IPS-18c (cell line): ENCODE measurements around the gene ARHGEF17.

Experiments used
- H3K4me3 ChIP-seq: 2 replicates; pipeline ENCODE4 v1.7.0; 2013; ENCODE audit warnings: low read depth, mild to moderate bottlenecking, low read length, moderate library complexity; ENCODE audit not compliant: insufficient read depth
- H3K9me3 ChIP-seq: one replicate; pipeline ENCODE4 v1.6.1; 2013; ENCODE audit warnings: mild to moderate bottlenecking, low read length, moderate library complexity; ENCODE audit not compliant: control insufficient read depth, insufficient read depth

ARHGEF17 gene

DNA sequence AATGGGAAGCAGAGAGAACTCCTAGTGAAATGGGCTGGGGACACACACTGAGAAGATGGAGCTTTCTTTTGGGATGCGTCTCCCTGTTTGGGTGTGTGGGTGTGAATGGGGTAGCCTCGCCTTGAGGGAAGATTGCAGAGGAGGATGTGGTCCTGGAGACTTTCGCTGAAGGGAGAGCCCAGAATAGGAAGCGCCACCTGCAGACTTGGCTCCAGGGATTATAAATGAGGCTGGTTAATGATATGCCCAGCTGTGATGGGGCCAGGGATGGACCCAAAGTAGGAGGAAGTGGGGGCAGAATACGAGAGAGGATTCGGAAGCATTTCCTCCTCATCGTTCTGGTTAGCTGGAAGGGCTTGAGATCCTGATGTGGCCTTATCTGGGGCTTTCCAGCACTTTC is 81.8 kb downstream of the ARHGEF17 start:
- no peak overlapping the region for H3K4me3 ChIP-seq

DNA sequence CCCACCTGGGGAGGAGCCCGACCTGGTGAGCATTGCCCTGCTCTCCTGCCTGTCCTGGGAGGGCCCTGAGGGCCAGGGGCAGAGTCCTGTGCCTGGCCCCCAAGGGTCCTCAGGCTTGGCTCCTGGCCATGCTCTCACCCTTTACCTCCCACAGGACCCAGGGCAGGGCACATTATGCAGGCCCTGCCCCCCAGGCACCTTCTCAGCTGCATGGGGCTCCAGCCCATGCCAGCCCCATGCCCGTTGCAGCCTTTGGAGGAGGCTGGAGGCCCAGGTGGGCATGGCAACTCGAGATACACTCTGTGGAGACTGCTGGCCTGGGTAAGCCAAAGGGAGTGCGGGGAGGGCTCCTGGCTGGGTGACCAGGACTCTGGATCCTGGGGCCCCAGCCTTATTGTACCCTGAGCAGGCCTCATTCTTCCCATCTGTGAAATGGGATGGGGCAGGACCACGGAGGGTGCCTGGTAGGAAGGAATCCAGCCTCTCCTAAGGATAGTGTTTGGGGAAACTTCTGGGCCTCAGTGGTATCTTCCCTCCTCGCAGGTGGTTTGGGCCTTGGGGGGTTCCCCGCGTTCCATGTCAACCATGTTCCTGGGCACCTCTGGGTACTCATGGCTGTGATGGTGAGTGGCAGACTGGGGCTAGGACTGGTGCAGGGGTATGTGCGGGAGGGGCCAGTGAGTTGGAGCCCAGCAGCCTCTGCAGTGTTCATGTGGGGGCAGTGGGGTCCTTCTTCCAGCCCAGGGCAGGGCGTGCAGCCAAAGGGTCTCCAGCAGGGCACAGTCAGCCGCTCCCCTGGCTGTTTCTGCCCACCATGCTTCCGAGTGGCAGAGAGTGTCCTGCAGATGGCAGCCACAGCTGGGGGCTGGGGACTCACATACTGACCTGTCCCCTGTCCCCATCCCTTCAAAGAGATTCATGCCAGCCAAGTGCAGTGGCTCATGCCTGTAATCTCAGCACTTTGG is 82.8 kb downstream of the ARHGEF17 start:
- no peak overlapping the region for H3K4me3 ChIP-seq
- H3K9me3 ChIP-seq: no peaks in the 10 kb centered on the region

More for the DNA sequence above, 81.8 kb downstream of the ARHGEF17 start:
- no peaks in the 10 kb centered on the region for H3K9me3 ChIP-seq

DNA sequence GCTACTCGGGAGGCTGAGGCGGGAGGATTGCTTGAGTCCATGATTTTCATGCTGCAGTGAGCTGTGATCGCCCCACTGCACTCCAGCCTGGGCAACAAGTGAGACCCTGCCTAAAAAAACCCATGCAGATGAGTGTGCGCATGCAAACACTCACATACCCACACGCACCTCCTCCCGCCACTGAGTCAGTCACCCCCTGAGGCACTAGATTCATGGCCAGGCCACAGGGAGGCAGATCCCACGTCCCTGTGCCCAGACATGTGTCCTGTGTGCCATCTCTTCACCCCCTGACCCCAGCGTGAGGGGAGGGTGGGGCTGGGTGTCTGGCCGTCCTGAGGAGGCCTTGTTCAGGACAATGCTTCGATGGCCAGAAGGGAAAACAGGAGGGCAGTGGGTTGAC is 83.6 kb downstream of the ARHGEF17 start:
- Histone ChIP-seq H3K9me3 (no peaks in the 10 kb centered on the region), H3K4me3 (no peak overlapping the region)

DNA sequence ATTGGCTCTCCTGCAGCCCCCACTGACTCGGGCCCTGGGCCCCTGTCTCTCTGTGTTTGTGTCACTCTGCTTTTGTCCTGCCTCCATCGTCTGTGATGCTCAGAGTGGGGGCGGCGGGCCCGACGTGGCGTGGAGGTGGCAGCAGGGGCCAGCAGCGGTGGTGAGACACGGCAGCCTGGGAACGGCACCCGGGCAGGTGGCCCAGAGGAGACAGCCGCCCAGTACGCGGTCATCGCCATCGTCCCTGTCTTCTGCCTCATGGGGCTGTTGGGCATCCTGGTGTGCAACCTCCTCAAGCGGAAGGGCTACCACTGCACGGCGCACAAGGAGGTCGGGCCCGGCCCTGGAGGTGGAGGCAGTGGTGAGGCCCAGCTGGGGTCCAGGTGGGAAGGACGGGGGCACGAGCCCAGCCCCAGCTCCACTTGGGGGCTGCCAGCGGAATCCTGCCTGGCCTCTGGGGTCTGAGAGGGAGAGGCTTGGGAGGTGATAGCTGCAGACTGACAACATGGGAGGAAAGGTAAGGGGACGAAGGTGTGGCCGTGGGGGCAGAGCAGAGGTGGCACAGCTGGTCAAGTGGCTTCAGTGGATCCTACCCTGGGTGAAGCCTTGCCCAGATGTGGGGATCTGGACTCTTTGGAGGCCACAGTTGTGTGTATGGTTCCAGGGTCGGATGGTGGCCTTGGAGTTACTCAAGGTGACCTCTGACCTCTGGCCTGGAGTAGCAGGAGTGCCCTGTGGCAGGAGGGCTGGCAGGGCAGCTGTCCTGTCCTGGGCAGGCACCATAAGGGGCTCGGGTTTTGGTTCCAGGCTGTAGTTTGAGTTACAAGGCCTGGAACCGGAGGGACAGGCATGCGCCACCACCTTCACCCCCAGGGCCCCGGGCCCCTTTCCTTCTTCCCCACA is 84.3 kb downstream of the ARHGEF17 start:
- H3K9me3 ChIP-seq: no peaks in the 10 kb centered on the region
- H3K4me3 ChIP-seq: no peak overlapping the region

DNA sequence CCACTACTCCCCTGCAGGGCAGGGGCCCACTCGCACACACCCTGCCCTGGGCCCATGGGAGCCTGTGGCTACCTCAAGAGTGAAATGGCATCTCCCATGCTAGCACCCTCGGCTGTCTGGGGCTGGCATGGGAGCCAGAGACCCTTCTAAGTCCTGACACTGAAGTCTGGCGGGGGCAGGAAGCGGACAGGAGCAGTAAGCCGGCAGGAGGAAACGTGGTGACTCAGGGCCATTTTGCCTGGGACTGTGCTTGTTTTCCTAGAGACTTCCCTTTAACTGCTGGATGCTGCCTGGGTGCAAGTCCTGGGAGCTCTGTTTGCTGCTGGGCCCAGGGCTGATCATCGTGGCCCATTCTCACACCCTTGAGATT is 84.9 kb downstream of the ARHGEF17 start:
- H3K9me3 ChIP-seq: no peaks in the 10 kb centered on the region
- H3K4me3 ChIP-seq: no peak overlapping the region; the same call in 1 of the 2 replicates

DNA sequence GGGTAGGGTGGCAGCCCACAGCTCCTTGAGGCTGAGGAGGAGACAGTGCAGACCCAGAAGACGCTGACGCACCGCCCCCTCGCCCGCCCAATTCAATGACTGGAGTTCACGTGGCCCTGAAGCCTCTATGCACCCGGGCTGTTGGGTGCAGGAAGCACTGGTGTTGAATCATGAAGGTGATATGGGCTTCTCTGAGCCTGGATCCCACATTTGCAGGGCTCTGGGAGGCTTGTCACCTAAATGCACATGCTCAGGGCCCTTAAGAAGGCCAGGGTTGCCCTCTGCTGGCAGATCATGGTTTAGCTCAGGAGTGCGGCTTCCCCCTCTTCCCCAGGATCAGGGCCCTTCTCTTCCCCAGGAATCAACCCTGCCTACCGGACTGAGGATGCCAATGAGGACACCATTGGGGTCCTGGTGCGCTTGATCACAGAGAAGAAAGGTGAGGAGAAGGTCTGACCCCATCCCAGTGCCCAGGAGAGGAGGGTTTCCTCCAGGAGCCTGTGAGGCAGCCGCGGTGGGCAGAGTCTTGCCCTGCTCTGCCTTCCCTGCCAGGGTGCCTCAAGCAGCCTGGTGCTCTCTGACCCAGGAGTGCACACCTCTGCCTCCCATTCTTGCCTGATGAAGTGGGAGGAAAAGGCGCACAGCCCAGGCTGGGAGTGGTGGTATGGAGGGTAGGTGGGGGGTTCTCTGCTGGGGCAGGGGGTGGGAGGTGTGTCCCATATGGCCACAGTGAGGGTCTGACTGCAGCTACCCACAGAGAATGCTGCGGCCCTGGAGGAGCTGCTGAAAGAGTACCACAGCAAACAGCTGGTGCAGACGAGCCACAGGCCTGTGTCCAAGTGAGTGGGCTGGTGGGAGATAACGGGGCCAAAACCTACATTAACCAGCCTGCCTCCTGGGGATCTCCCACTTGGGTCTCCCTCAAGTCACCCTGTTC is 85.7 kb downstream of the ARHGEF17 start:
- Histone ChIP-seq H3K4me3 (no peak overlapping the region; the same call in 1 of the 2 replicates), H3K9me3 (no peaks in the 10 kb centered on the region)

DNA sequence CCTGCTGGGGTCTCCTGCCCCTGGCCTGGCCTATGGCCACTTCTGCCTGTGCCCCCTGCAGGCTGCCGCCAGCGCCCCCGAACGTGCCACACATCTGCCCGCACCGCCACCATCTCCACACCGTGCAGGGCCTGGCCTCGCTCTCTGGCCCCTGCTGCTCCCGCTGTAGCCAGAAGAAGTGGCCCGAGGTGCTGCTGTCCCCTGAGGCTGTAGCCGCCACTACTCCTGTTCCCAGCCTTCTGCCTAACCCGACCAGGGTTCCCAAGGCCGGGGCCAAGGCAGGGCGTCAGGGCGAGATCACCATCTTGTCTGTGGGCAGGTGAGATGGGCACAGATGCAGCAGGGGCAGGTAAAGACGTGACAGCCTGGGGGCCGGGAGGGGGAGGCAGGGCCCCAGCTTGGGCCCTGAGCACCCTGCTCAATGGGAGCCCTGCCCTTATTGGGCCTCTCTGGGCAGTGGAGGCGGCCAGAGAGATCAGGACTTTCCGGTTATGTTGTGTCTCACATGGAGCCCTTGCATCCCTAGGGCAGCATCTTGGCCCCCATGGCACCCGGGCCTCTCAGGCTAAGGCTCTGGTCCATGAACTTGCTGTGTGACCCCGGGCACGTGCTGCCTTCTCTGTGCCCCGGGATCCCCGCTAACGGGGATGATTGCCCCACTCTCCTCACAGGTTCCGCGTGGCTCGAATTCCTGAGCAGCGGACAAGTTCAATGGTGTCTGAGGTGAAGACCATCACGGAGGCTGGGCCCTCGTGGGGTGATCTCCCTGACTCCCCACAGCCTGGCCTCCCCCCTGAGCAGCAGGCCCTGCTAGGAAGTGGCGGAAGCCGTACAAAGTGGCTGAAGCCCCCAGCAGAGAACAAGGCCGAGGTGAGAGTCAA is 86.6 kb downstream of the ARHGEF17 start:
- Histone ChIP-seq H3K4me3 (no peak overlapping the region), H3K9me3 (no peaks in the 10 kb centered on the region)

DNA sequence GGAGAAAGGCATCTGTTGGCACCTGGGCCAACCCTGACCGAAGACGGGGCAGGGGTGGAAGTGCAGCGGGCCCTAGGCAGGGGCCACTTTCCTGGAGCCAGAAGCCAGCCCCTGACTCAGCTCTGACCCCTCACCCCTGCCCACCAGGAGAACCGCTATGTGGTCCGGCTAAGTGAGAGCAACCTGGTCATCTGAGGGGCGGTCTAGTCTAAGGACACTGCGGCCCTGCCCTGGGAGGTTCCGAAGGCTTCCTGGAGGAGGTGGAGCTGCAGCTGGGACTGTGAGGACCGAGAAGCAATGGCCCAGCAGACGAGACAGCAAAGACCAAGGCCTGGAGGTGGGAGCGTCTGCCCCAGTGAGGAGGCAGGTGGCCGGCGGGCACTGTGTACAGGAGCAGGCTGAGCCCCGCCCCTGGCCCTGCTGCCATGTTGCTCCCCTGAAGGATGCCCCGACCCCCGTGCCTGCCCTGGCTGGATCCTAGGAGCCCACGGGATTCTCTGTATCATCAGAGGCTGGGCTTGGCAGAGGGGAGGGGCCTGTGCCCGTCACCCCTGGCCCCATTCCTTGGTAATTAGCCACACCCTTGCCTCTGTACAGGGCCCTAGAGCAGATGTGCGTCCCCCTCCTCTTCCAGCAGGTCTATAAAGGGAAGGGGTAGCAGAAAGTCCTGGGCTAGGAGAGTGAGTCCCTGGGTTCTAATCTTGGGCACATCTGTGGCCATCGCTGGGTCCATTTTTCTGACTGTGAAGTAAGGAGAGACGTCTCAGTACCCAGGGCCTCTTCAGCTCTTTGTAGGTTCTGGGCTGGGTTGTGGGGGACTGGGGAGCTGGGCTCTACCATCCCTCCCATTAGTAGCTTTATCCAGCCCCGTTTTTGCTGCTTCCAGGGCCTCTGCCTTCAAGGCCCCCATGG is 87.5 kb downstream of the ARHGEF17 start:
- no peak overlapping the region for H3K4me3 ChIP-seq

DNA sequence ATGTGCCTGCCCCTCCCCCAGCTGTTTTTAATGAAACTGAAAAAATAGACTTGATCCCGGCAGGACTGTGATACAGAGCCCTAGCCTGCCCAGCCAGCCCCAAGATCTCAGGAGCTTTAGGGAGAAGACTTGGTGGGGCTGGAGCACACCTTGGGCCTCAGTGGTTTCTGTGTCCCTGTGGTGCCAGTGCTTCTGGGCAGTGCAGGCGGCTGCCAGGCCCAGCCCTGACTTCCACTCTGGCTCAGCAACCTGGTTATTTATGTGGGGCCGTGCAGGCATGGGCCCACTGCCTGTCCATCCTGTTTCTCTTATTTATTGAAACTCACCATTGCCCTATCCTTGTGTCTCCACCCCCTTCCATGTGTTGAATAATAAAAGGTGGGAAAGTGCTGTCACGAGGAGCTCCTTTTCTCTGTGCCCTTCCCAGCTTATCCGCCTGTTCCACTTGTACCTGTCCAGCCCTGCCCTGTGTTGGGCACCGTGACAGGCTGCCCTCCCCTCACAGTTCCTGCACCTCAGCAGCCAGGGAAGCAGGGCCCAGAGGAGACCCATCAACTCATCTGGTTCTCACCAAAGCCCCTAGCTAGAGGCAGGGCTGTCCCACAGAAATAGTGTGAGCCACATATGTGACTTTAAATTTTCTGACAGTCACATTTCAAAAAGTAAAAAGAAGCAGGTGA is 88.3 kb downstream of the ARHGEF17 start:
- H3K4me3 ChIP-seq: no peak overlapping the region
- no peaks in the 10 kb centered on the region for H3K9me3 ChIP-seq

More for the DNA sequence above, 87.5 kb downstream of the ARHGEF17 start:
- no peaks in the 10 kb centered on the region for H3K9me3 ChIP-seq

DNA sequence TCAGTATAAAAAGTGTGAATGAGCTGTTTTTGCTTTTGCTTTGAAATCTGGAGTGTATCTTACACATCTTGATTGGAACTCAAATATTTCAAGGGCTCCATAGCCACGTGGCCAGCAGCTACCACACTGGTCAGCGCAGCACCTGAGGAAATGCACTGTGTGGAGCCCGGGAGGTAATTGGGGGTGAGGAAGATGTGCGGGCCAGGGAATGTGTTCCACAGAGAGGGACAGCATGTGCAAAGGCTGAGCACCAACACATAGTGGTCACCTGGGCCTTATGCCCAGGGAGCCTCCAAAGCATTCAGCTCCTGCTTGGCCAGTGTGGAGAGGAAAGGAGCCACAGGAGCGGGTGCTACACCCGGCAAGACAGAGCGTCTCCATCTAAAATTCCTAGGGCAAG is 88.9 kb downstream of the ARHGEF17 start:
- Histone ChIP-seq H3K4me3 (no peak overlapping the region), H3K9me3 (no peaks in the 10 kb centered on the region)

DNA sequence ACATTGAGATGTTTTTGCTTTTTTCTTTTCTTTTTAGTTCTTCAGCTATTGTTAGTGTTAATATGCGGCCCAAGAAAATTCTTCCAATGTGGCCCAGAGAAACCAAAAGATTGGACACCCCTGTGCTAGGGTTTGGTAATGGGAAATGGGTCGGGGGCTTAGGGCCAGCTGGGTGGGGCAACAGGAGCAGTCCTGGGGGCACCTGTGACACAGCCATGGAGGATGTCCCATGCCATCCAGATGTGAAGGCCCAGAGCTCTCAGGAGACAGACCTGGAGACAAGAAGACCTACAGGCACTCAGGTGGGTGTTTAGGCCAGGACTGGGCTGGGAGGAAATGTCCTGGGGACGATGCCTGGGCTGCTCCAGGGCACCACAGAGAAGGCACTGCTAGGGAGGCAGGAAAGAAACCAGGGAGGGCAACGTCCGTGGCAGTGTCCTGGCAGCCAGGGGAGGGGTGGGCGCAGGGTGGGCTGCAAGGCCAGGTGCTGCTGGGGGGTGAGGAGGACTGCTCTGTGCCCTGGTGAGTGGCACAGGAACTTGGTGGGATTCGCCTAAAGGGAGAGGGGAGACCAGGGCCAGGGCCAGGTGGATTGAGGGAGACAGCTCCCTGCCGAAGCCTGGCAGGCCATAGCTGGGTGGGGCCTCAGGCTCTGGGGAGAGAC is 89.5 kb downstream of the ARHGEF17 start:
- H3K9me3 ChIP-seq: no peaks in the 10 kb centered on the region
- H3K4me3 ChIP-seq: no peak overlapping the region

DNA sequence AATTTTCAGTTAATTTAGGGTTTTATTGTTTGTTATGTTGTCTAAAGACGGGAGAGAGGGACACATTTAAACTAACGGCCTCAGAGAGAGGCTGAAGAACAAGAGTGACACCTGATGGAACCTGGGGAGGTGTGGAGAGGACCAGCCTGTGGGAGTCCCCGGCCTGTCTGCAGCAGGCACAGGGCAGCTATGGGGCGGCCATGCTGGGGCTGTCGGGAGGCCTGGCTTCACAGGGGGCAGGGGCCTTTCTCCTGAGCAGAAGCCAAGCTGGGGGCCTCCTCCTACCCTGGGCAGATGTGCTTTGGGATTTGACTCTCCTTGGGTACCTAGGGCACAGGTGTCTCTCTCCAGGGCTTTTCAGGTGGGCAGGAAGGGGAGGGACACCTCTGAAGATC is 90.1 kb downstream of the ARHGEF17 start:
- no peaks in the 10 kb centered on the region for H3K9me3 ChIP-seq
- H3K4me3 ChIP-seq: no peak overlapping the region

DNA sequence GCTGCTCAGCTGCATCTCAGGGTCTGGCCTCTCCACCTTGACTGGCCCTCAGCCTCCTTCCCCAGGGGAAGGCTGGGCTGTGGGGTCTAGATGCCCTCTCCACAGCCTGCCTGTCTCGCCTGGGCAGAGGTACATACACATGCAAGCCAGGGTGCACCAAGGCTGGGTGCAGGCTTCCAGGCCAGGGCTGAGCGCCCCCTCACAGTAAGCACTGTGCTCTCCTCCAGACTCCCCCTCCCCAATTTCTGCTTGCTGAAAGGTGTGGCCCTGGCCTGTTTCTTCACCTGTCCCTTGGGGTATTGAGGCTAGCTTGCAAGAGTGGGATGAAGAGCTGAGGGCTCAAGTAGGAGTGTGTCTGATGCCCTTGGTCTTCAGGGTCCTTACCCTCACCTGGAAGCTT is 90.6 kb downstream of the ARHGEF17 start:
- no peak overlapping the region for H3K4me3 ChIP-seq
- no peaks in the 10 kb centered on the region for H3K9me3 ChIP-seq

DNA sequence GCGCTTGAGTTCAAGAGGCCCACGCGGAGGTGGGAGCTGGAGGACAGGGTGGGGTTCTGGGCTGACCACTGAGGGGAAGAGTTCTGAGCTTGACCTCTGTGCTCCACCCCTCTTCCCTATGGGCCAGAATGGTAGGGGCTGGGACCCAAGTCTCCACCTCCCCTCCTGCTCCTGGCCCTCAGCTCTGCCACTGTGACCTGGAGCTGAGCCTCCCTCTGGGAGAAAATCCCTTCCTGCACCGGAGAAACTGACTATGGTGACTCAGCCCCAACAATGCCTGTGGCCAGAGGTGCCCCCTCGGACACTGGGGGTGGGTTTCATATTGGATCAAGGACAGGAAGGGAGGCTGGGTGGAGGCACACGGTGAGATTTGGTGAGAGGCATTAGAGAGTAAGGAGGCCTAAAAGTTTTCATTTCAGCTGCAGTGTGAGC is 91.1 kb downstream of the ARHGEF17 start:
- Histone ChIP-seq H3K9me3 (no peaks in the 10 kb centered on the region), H3K4me3 (no peak overlapping the region)
